ENCODE results near the gene LMF1.

DNA sequence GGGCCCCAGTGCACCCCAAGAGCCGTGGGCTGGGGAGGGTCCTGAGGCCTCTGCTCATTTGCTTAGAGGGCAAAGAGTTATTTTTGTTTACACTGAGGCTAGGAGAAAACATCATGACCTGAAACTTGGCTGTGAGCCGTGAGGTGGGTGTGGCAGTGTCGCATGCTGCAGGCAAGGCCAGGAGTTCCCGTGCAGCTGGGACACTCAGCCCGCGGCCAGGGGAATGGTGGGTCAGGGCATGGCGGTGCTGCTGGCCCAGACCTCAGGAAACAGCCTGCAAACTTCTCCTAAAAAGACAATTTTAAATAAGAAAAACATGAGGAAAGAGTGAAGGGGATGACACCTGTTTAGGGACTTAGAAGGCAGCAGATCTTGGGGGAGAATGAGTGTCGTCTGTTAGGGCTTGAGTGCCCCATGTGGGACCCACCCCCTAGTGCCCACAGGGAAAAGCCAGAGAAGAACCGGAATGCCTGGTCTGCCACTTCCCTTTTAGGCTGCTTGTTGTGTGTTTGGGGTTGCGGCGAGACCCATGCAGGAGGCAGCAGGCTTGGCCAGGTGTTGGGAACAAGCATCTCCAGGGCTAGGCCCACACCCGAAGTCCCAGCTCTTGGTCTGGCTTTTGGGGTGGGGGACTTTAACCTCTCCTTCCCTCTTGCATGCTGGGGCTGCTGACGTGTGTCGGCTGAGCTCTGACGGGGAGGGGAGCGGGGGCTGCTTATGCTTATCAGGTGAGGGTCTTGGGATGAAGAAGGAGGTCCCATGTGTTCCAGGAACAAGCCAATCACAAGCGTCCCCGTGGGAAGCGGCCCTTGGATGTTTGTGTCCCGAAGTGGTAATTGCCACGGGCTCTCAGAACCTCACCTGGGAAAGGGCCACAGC is 89.3 kb downstream of the LMF1 start:
- TF ChIP-seq TAF1 (IDR thresholded peaks at IDR 0.05; ENCODE audit: low read depth, low read length) (no peak), POLR2A (IDR thresholded peaks at IDR 0.05; ENCODE audit: low read depth, low read length) (no peak), POU2F2 (IDR thresholded peaks at IDR 0.05; ENCODE audit: low read depth, low read length) (no peak), POLR2AphosphoS5 (IDR thresholded peaks at IDR 0.05; ENCODE audit: low read depth, low read length) (no peak)

All from GM12891 (cell line).